HG03439 (cell line): Measurements from ENCODE around the gene SUPT4H1.
A peak's percentile ranks its signal among the peaks of the same experiment; 100 is the strongest.

Experiments
- ATAC-seq: cut with Tn5 transposase; IDR thresholded peaks from one replicate; pipeline ENCODE4 v1.9.1; 2021; ENCODE audit warnings: mild to moderate bottlenecking, moderate library complexity; ENCODE audit not compliant: unreplicated experiment

SUPT4H1 gene

DNA sequence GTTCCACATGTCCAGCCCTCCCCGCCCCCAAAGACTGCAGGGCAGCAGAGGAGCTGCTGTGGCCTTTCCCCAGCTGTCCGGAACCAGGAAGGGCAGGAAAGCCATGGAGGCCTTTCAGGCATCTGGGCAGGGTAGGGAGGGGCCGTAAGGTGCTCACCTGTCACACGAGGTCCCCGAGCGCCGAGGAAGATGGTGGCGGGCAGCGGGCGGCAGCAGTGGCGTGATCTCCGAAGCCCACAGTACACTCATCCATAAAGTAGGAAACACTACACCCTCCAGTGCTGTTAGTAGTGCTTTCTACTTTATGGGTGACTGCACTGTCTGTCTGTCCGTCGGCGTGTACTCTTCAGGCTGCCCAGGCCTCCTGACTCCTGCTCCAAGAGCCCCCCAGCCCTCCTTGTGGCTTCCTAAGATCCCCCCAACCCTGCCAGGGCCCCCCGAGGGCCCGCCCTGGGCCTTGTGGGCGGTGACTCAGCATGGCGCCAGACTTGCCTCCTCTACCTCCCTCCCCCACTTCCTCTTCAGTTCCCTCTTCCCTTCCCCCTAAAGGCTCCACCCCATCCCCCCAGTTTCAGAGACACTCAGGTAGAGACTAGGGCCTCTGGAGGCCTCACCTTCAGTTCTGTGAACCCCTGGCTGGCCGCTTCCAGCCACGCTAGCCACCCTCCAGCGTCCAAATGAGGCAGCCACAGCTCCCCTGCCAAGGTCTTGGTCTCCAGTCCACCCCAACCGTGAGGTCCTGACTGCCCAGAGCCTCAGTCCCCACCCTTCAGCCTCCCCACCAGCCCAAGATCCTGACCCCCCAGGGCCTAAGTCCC lies 20.8 kb downstream of the SUPT4H1 start:
- ATAC-seq = no peak

DNA sequence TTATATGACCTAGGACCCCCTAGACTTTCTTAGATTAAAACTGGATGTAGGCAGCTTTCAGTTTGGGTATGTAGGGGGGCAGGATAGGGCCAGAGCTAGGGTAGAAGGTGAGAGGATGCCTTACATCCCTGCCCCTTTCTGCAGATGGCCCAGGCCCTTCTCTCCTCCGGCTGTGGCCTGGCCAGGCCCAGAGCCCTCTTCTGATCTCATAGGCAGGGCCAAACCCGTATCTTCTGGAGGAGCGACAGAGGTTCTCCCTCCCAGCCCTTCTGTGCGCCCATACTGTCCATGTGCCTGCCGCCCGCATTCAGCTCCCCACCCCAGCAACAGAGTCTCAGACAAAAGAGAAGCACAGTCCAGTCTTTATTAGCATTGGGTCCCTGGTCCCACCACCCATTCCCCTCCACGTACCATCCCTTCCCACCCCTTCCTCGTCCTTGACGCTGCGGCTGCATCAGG lies 21.4 kb downstream of the SUPT4H1 start:
- ATAC-seq = no peak

DNA sequence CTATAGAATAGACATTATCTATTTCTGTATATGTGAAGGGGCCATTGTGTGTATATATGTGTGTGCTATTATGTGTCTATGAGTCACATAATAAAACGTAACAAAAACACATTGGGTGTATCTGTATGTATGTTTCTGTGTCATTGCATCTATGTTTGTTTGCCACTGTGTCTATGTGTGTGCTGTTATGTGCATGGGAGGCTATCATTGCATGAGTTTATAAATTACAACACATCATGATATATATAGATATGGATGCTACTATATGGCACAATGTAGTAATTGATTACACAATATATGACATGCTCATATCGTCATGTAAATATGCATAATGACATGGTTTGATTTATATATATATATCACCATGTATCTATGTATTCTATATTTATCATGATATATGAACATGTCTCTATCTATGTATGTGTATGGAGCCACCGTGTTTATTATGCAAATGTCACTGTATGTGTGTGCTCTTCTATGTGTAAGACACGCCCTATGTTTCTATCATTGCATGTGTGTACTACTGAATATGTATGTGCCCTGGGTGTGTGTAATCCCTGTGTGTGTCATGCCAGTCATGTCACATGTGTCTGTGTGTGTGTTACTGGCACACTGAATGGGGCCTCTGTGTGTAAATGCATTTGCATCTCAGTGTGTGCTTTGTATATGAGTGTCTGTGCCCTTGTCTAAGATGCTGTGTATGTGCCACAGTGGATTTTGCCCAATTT lies 22.0 kb downstream of the SUPT4H1 start:
- ATAC-seq = peak; percentile 13

DNA sequence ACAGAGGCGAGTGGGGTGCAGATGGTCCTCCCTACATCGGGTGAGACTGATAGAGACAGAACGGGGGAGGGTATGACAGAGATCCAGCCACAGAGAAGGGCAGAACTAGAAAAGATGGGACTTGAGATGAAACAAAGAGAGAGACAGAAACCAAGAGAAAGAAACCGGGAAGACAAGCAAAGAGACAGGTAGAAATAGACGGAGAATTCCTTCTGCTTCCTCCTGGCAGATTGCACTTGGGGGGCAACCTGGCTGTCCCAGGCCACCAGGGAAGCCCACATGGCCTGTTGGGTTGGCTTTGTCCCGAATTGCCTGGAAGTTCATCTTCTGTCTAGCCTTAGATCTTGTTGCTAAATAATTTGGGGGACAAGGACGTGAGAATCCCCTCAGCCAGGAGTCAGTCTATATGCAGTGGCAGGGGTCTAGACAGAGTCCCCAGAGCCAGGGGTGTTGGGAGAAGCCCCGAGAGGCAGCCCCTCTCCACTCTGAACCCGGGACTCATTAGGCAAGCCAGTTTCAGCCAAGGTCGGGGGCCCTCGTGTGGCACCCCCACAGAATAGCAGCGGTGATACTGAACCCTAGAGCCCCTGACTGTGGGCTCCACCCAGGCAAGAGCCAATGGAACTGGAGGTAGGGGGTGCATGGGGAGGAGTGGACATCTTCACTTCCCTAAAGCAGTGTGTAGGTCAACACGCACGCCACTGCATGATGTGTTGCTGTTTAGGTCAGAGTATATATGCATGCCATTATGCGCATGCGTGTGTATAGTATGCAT lies 22.8 kb downstream of the SUPT4H1 start:
- peak; percentile 48 for ATAC-seq

DNA sequence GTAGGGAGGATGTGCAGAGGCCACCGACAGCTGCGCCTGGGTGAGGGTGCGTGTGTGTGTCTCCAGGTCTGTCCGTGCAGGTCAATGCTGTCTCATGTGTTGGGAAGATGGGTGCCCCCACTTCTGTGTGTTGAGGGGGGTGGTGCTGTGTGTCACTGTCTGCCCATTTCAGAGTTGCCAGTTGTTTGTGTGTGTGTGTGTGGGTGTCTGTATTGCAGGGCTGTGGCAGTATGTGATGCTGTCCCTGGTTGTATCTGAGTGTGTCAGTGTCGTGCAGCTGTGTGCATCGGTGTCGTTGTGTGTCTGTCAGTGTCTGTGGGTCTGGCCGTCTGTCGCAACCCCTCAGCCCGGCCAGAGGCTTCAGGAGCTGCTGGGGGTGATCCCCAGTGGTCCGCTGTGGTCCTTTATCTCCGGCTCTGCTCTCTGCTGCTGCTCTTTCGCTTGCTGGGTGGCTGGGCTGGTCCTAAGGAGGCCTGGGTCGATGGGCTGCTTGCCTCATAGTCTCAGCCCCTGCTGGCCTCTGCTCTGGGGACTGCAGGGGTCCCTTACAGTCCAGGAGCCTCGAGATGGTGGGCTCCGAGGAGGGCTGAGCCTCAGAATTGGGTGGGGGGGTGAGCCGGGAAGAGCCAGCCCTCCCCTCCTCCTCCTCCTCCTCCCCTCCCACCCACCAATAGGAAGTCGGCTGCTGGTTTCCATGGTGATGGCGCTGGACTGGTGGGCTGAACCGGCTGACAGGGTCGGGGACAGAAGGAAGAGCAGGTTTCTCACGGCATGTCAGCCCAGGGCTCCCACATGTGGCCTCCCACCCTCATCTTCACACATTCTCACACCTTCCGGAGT lies 23.6 kb downstream of the SUPT4H1 start, which contains the start of gene TSPOAP1:
Gene TSPOAP1 (minus strand): TSS at position 601 of the 840 bp plus-strand sequence. CDS start 875 bp downstream, outside the sequence.
- ATAC-seq = no peak

DNA sequence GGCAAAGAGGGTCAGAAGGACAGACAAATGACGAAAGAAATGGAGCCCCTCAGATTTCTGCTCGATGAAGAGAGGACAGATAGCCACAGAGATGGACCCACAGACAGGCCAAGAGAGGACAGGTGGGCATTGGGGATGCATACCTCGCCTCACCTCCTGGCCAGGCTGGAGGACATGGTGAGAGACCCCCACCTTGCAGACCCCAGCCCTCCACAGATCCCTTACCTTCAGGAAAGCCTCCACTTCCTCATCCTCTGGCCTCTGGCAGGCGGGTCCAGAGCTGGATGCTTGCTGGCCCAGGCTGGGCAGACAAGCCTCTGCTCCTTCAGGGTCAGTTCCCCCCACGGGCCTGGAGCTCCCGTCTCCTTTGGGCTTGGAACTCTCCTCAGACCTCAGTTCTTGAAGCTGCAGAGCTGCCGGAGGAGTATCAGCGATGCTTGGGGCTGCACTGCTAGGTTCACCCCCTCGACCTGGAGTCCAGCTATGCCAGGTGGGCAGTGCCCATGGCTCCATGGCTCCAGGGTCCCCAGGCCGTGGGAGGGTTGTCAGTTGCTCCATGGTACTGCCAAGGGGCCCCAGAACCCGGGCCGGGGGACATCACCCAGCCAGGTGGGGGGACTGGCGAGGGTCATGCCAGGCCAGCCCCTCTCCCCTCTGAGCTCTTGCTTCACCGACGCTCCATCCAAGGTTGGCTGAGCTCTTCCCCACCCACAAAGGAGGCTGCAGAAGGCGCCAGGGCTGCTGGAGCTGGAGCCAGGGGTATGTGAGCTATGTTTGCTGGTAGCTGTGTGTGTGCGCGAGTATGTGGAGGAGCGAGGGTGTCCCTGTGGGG lies 24.4 kb downstream of the SUPT4H1 start:
- ATAC-seq = no peak

DNA sequence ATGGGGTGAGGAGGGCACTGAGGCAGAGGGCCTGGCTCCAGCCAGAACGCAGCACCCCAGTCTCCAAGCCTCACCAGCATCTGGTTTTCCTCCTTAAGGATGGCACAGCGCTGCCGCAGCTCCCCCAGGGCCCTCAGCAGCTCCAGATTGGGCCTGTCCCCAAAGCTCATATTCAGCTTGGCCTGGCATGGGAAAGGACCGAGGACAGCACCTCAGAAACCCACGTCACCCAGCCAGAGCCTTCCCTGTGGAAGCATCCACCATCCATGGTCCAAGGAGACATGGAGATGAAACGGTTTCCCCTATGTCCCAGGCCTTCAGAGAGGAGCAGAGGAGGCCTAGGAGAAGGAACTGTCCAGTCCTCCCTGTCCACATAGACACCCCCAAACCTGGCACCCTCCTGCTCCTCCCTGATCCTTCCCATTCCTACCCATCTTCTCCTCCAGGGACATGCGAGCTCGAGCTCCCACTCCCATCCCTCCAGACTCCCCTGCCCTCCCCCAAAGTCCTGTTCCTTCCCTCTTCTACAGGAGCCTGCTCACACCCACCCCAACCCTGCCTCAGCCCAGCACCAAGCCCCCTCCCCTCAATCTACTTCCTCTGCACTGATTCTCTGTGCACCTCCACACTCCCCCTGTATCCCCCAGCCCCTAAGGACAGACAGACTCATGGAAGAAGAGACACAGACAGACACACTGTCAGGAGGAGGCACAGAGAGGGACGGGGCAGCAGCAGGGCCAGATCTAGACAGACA lies 25.2 kb downstream of the SUPT4H1 start:
- ATAC-seq = no peak

DNA sequence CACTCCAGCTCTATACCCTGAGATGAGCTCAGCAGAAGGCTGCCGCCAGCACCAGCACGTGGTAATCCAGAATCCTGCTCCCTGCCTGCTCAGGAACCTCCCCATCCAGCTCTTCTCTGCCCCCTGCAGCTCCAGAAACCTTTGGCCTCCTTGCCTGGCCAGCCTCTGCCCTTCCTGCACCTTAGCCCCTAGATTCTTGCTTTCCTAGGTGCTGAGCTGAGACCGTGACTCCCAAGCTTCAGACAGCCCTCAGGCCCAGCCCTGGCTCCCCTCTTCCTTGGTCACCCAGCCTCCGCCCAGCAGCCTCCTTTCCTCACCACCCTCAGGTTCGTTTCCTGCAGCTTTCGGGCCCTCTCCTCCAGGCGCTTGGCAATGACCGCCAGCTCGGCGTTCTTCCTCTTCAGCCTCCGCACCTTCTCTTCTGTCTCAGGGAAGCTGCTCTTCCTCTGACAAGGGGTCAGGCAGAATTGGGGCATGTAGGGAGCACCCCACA lies 26.0 kb downstream of the SUPT4H1 start:
- ATAC-seq = no peak

DNA sequence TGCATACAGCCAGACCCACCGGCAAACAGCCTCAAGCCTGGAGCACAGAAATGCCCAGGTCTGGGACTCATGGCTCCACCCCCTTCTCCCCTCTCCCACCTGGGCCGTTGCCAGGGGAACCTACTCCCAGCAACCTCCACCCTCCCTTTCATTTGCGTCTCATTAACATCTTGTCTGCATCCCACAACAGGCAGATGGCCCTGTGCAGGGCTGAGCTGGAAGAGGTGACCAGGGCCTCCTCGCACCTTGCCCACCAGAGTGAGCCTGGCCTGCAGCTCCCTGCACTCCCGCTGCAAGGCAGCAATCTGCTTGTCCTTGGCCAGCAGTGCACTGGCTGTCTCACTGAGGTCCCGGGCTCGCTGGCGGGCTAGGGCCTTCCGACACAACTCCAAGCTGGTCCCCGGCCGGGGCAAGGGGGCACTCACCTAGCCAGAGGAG lies 26.7 kb downstream of the SUPT4H1 start:
- ATAC-seq = no peak

DNA sequence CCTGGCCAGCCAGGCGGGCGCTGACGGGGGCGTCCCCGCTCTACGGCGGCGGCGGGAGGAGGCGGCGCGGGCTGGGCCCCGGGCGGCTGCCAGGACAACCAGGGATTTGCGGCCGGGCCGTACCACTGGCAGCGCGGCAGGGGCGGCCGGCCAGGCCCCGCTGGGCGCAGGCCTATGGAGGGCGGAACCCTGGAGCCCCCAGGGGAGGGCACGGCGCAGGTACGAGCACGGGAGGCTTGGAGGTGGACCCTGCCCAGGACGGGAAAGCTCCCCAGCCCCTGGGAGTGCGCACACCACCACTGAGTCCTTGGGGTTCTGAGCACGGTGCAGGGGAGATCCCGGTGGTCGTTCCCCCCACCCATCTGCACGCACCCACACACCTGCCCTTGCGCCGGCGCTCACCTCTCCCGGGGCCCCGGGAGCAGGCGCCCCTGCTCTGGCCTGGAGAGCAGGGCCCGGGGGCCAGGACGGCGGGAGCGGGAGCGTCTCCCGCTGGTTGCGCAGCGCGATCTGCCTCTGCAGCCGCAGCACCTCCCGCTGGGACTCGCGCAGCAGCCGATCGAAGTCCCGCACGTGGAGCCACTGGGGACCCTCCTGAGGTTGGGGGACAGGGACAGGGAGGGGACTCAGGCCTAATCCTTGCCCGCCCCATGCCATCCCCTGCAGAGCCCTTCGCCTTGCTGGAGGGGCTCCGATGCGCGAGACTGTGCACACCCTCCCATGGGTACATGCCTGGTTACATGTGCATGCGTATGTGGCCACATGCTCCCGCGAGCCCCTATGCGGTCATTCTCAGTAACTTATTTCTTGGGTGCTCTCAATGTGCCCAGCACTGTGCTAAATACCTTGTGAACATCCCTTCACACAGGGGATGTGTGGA lies 27.4 kb downstream of the SUPT4H1 start:
- no peak for ATAC-seq

DNA sequence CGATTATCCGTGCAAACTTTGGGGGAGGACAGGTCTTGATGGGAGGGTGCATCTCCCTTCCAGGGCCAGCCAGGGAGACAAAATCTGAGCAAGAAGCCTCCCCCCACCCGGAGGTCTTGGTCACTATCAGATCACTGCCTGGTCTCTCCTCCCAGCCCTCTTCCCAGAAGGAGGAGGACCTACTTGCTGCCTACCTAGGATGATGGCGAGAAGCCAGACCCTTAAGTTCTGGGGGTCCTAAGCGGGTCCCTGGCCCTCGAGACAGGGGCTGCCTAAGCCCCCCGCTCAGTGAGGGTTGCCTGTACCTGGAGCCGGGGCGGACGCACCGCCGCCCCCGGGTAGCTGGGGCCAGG lies 28.0 kb downstream of the SUPT4H1 start:
- ATAC-seq = no peak

DNA sequence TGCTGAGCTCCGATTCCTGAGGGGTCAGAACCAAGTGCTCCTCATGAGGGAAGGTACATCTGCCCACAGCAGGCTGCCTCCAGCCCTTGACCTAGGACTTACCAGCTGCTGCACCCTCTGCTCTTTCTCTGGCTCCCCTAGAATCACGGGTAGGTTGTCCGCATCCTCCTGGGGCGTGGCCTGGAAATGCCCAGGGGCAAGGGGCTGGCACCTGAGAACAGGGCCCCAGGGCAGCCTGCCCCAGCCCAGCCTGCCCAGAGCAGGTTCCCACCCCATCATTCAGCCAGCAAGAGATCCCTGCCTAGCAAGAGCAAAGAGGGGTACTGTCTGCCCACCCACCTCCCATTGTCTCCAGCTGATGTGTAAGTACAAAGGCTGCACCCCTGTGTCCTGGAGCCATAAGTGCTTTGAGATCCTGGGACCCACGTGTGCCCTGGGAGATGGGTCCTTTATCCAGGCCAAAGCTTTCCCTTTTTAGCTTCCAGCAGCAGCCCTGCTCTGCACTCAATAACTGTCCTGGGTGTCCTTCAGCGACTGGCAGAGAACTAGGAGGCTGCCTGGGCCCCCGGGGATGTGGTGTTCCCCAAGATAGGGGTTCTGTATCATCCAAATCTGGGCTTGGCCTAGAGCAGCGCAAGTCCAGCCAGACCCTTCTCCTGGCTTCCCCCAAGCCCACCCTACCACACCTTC lies 28.5 kb downstream of the SUPT4H1 start:
- ATAC-seq = no peak

DNA sequence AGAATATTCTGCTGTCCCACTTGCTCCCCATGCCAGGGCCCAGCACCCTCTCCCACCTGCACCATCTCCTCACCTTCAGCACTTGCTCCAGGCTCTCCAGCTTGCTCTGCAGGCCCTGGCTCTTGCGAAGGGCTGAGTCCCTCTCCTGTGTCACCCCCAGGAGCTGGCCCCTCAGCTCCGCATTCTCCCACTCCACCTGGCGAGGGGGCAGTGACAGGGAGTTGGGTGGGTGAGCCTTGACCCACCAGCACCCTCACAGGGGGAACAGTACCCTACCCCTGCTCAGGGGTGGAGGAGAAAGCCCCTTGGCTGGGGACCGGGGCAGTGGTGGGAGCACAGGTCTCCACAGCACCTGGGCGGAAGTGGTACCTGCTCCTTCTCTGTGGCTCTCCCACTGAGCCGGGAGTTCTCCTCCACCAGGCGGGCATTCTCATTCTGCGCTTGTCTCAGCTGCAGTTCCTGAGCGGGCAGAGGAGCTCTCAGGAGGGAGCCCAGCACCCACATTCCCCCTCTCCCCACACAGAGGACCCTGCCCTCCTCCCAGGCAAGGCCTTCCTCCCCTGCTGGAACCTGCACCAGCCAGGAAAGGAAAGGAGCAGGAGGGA lies 29.3 kb downstream of the SUPT4H1 start:
- ATAC-seq = no peak

DNA sequence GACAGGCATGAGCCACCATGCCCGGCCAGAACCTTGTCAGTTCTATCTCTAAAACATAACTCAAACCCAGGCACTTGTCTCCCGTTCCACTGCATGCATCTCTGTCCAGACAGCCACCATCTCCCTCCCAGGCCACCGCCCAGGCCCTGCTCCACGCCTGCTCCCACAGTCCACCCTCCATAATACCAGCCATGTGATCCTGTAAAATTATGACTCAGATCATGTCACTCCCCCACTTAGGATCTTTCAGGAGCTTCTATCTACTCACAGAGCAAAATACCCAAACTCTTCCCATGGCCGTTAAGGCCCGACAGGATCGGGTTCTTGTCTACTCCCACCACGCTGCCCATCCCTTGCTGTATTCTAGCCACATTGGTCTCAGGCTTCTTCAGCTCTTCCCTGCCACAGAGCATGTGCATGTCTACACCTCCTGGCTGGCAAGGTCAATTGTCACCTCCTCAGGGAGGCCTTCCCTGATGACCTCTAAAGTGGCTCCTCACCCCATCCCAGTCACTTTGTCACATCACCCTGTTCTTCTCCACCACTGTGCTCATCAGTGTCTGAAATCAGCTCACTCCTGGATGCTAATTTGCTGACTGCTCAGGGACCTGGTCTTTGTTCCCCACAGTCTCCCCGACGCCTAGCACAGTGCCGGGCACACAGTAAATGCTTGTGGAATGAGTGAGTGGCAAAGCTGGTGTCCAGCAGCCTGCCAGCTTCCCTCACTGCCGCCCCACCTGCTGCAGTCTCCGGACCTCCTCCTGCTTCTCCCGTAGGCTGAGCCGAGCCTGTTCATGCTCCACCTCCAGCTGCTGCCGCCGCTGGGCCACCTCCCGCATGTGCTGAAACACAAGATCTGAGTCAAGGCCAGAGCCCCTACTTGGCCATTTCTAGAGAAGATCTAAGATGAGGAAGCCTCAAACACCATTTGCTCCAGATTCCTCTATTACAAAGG lies 30.2 kb downstream of the SUPT4H1 start:
- ATAC-seq = no peak

DNA sequence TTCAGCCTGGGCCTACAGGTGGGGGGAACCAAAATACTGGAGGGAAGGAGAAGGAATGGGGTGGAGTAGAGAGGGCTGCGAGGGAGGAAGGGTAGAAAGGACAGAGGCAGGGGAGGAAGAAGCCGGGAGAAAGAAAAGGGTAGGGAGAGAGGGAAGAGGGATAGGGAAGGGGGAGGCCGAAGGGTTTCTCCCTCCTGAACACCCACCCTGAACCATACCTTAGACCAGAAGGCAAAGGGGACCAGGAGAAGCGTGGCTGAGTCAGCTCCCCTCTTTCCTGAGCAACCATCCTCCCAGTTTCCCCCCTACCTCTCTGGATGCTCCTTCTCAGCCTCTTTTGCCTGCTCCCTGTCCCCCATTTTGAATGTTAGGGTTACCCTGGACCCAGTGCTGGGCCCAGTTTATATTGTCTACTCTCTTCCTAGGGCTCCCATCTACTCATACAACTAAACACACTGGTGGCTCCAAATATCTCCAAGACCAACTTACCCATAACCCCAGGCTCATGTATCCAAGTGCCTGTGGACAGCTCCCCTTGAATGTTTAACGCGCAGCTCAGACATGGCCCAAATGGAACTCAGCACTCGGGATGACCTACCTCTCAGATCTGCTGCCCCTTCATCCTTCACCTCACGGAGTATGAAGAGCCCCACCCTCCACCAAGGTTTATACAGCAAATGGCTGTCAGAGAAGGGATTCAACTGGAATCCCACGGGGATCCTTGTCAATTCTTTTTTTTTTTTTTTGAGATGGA lies 31.3 kb downstream of the SUPT4H1 start:
- ATAC-seq = no peak
